Neural progenitor cell (in vitro differentiated cells): ENCODE data around the gene INTS1.

Experiments
- EZH2 ChIP-seq: fragments of 200-600 bp; sonication (generic); IDR thresholded peaks from 2 replicates; pipeline ENCODE4 v1.6.1; 2017; ENCODE audit warnings: antibody characterized with exemption, mild to moderate bottlenecking, moderate library complexity
- TF ChIP-seq, protein P1 (sequence below): fragments of 200-600 bp; sonication (generic); IDR thresholded peaks from 2 replicates; pipeline ENCODE4 v1.5.1; 2017; ENCODE audit warnings: antibody characterized with exemption, mild to moderate bottlenecking

DNA sequence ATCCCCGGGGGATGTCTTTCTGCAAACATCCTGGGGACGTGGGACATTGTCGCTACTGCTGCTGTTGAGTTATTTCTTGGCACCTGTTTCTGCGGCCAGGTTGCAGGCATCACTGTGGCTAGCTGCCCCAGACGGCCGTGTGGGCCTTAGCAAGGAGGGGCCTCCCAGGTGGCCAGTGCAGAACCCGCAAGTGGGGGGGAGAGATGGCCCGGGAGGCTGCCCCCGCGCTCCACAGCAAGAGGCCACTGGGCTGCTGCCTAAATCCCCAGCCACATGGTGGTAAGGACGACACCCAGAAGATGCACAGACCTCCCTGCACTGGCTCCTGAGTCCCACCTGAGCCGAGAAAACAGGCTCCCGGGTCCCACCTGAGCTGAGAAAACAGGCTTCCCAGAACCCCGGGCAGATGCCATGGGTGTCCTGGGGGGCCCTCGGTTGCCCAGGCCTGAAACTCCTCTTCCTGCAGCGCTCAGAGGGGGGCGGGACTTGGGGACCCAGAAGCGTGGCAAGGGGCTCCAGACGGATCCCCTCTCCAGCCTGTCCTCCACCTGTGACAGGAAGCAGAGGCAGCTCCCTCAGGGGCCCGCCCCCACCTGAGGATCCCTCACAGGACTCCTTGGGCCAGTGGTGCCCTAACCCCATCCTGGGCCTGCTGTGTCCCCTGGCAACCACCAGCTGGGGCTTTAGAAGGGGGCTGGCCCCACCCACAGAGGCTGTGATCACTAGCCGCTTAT, 25.4 kb upstream of the INTS1 start:
- TF ChIP-seq, protein P1, sequence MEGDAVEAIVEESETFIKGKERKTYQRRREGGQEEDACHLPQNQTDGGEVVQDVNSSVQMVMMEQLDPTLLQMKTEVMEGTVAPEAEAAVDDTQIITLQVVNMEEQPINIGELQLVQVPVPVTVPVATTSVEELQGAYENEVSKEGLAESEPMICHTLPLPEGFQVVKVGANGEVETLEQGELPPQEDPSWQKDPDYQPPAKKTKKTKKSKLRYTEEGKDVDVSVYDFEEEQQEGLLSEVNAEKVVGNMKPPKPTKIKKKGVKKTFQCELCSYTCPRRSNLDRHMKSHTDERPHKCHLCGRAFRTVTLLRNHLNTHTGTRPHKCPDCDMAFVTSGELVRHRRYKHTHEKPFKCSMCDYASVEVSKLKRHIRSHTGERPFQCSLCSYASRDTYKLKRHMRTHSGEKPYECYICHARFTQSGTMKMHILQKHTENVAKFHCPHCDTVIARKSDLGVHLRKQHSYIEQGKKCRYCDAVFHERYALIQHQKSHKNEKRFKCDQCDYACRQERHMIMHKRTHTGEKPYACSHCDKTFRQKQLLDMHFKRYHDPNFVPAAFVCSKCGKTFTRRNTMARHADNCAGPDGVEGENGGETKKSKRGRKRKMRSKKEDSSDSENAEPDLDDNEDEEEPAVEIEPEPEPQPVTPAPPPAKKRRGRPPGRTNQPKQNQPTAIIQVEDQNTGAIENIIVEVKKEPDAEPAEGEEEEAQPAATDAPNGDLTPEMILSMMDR: no peak
- no peak for TF ChIP-seq EZH2
